HEK293 (cell line): ENCODE results near the gene ZNF609.

Experiments used
- BCL11A ChIP-seq: fragments of 450-650 bp; formaldehyde crosslinking; IDR thresholded peaks from 2 replicates; pipeline ENCODE4 v1.5.1; 2016; ENCODE audit warnings: low read depth, missing biosample characterization, missing genetic modification characterization
- YY1 ChIP-seq: fragments of 450-650 bp; formaldehyde crosslinking; IDR thresholded peaks from 2 replicates; pipeline ENCODE4 v1.5.1; 2018; ENCODE audit warnings: missing biosample characterization, missing genetic modification characterization
- ZNF274 ChIP-seq, 2 experiments: fragments of 200-500 bp in 1 of 2; fragments of 450-650 bp in 1 of 2; sonication (Bioruptor generic) in 1 of 2; formaldehyde crosslinking in 1 of 2; IDR thresholded peaks; 2 replicates each; pipeline versions ENCODE4 v1.5.1 to v1.6.1; 2014 to 2016; ENCODE audit warnings: borderline replicate concordance in 1 of 2, inconsistent platforms in 1 of 2, low read length in 1 of 2, missing biosample characterization in 1 of 2, missing genetic modification characterization in 1 of 2
- ZNF473 ChIP-seq: fragments of 450-650 bp; formaldehyde crosslinking; IDR thresholded peaks from 2 replicates; pipeline ENCODE4 v1.5.1; 2017; ENCODE audit warnings: missing biosample characterization, missing genetic modification characterization
- ZNF555 ChIP-seq: fragments of 450-650 bp; formaldehyde crosslinking; conservative IDR thresholded peaks from 2 replicates; pipeline ENCODE4 v1.5.1; 2017; ENCODE audit warnings: missing biosample characterization, mild to moderate bottlenecking, missing genetic modification characterization, inconsistent platforms
- ZNF560 ChIP-seq: fragments of 450-650 bp; formaldehyde crosslinking; IDR thresholded peaks from 2 replicates; pipeline ENCODE4 v1.5.1; 2017; ENCODE audit warnings: missing biosample characterization, missing genetic modification characterization, borderline replicate concordance
- ZNF624 ChIP-seq: fragments of 450-650 bp; formaldehyde crosslinking; IDR thresholded peaks from 2 replicates; pipeline ENCODE4 v1.5.1; 2017; ENCODE audit warnings: missing biosample characterization, missing genetic modification characterization
- ZNF837 ChIP-seq: fragments of 450-650 bp; formaldehyde crosslinking; IDR thresholded peaks from 2 replicates; pipeline ENCODE4 v1.5.1; 2016; ENCODE audit warnings: missing biosample characterization, missing genetic modification characterization
- TF ChIP-seq, protein P1 (sequence below): fragments of 450-650 bp; formaldehyde crosslinking; IDR thresholded peaks from 2 replicates; pipeline ENCODE4 v1.5.1; 2016; ENCODE audit warnings: missing biosample characterization, missing genetic modification characterization
- TF ChIP-seq, protein P2 (sequence below): fragments of 450-650 bp; formaldehyde crosslinking; IDR thresholded peaks from 2 replicates; pipeline ENCODE4 v1.5.1; 2016; ENCODE audit warnings: missing biosample characterization, missing genetic modification characterization, low read depth
- TF ChIP-seq, protein P3 (sequence below): fragments of 450-650 bp; formaldehyde crosslinking; IDR thresholded peaks from 2 replicates; pipeline ENCODE4 v1.5.1; 2016; ENCODE audit warnings: missing biosample characterization, missing genetic modification characterization
- TF ChIP-seq, protein P4 (sequence below): fragments of 450-650 bp; formaldehyde crosslinking; IDR thresholded peaks from 2 replicates; pipeline ENCODE4 v1.5.1; 2017; ENCODE audit warnings: missing biosample characterization, missing genetic modification characterization

DNA sequence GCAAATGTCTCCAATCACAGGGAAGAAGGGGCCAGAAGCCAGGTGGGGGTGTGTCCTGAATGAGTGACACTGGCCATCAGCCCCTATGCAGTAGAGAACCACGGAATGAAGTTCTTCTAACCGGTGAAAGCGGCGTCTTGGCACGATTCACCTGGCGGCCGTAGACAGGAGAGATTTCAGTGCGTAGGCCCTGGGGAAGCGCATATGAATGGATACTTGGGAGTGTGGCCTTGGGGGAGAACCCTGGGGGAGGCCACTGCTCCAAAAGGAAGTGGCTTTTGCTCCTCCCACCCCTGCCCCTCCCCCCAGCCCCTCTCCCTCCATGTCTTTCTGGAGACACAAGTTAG, 271.4 kb downstream of the ZNF609 start:
- TF ChIP-seq, protein P1, sequence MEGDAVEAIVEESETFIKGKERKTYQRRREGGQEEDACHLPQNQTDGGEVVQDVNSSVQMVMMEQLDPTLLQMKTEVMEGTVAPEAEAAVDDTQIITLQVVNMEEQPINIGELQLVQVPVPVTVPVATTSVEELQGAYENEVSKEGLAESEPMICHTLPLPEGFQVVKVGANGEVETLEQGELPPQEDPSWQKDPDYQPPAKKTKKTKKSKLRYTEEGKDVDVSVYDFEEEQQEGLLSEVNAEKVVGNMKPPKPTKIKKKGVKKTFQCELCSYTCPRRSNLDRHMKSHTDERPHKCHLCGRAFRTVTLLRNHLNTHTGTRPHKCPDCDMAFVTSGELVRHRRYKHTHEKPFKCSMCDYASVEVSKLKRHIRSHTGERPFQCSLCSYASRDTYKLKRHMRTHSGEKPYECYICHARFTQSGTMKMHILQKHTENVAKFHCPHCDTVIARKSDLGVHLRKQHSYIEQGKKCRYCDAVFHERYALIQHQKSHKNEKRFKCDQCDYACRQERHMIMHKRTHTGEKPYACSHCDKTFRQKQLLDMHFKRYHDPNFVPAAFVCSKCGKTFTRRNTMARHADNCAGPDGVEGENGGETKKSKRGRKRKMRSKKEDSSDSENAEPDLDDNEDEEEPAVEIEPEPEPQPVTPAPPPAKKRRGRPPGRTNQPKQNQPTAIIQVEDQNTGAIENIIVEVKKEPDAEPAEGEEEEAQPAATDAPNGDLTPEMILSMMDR (tag by site-specific recombination): no peak
- no peak for TF ChIP-seq ZNF624
- no peak for TF ChIP-seq ZNF473 (tag by site-specific recombination)
- TF ChIP-seq ZNF274 (IDR thresholded peaks at IDR 0.05; ENCODE audit: low read length): no peak
- no peak for TF ChIP-seq ZNF274 (tag by site-specific recombination; IDR thresholded peaks at IDR 0.05; ENCODE audit: borderline replicate concordance)
- TF ChIP-seq ZNF837 (tag by site-specific recombination): no peak
- TF ChIP-seq, protein P2, sequence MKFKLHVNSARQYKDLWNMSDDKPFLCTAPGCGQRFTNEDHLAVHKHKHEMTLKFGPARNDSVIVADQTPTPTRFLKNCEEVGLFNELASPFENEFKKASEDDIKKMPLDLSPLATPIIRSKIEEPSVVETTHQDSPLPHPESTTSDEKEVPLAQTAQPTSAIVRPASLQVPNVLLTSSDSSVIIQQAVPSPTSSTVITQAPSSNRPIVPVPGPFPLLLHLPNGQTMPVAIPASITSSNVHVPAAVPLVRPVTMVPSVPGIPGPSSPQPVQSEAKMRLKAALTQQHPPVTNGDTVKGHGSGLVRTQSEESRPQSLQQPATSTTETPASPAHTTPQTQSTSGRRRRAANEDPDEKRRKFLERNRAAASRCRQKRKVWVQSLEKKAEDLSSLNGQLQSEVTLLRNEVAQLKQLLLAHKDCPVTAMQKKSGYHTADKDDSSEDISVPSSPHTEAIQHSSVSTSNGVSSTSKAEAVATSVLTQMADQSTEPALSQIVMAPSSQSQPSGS (tag by site-specific recombination): no peak
- no peak for TF ChIP-seq YY1 (tag by site-specific recombination)
- TF ChIP-seq ZNF555: no peak
- TF ChIP-seq, protein P3, sequence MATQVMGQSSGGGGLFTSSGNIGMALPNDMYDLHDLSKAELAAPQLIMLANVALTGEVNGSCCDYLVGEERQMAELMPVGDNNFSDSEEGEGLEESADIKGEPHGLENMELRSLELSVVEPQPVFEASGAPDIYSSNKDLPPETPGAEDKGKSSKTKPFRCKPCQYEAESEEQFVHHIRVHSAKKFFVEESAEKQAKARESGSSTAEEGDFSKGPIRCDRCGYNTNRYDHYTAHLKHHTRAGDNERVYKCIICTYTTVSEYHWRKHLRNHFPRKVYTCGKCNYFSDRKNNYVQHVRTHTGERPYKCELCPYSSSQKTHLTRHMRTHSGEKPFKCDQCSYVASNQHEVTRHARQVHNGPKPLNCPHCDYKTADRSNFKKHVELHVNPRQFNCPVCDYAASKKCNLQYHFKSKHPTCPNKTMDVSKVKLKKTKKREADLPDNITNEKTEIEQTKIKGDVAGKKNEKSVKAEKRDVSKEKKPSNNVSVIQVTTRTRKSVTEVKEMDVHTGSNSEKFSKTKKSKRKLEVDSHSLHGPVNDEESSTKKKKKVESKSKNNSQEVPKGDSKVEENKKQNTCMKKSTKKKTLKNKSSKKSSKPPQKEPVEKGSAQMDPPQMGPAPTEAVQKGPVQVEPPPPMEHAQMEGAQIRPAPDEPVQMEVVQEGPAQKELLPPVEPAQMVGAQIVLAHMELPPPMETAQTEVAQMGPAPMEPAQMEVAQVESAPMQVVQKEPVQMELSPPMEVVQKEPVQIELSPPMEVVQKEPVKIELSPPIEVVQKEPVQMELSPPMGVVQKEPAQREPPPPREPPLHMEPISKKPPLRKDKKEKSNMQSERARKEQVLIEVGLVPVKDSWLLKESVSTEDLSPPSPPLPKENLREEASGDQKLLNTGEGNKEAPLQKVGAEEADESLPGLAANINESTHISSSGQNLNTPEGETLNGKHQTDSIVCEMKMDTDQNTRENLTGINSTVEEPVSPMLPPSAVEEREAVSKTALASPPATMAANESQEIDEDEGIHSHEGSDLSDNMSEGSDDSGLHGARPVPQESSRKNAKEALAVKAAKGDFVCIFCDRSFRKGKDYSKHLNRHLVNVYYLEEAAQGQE (tag by site-specific recombination): no peak
- TF ChIP-seq ZNF560: no peak
- TF ChIP-seq, protein P4, sequence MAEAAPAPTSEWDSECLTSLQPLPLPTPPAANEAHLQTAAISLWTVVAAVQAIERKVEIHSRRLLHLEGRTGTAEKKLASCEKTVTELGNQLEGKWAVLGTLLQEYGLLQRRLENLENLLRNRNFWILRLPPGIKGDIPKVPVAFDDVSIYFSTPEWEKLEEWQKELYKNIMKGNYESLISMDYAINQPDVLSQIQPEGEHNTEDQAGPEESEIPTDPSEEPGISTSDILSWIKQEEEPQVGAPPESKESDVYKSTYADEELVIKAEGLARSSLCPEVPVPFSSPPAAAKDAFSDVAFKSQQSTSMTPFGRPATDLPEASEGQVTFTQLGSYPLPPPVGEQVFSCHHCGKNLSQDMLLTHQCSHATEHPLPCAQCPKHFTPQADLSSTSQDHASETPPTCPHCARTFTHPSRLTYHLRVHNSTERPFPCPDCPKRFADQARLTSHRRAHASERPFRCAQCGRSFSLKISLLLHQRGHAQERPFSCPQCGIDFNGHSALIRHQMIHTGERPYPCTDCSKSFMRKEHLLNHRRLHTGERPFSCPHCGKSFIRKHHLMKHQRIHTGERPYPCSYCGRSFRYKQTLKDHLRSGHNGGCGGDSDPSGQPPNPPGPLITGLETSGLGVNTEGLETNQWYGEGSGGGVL (tag by site-specific recombination): no peak
- TF ChIP-seq BCL11A: no peak
